Upper lobe of left lung (tissue), 6 donors: Measurements from ENCODE around the gene ARID1B. TPM values are rescaled to one million over a fixed set of nuclear protein-coding genes. Genes with fewer than 3 reads are reported as not detected.
A peak's percentile ranks its signal among the peaks of the same experiment; 100 is the strongest.

Experiments used
- ATAC-seq, 2 donors: fragments of 200-7000 bp; cut with Tn5 transposase; one replicate each; pipeline ENCODE4 v1.9.1; 2022; ENCODE audit warnings: mild to moderate bottlenecking in 2 of 2, moderate library complexity in 2 of 2; ENCODE audit not compliant: low FRiP score in 2 of 2
- DNase-seq, 2 donors: peaks; one replicate each; pipeline ENCODE4 v3.0.0-alpha.2; 2019 to 2020
- H3K27ac ChIP-seq, 4 donors: fragments of 200-600 bp; sonication (generic); one replicate each; pipeline ENCODE4 v1.5.1; 2016 to 2019
- H3K27me3 ChIP-seq, 4 donors: fragments of 200-600 bp; sonication (generic); one replicate each; pipeline ENCODE4 v1.5.1; 2017 to 2019
- H3K36me3 ChIP-seq, 4 donors: fragments of 200-600 bp; sonication (generic); one replicate each; pipeline ENCODE4 v1.5.1; 2016 to 2019
- H3K4me1 ChIP-seq, 4 donors: fragments of 200-600 bp; sonication (generic); one replicate each; pipeline ENCODE4 v1.5.1; 2018 to 2019
- H3K4me3 ChIP-seq, 4 donors: fragments of 200-600 bp; sonication (generic); one replicate each; pipeline ENCODE4 v1.5.1; 2017 to 2019; ENCODE audit warnings: mild to moderate bottlenecking in 2 of 4, moderate library complexity in 1 of 4
- H3K9me3 ChIP-seq, 4 donors: fragments of 200-600 bp; sonication (generic); one replicate each; pipeline ENCODE4 v1.5.1; 2018 to 2019
- EP300 ChIP-seq, 4 donors: sonication (generic); formaldehyde crosslinking; IDR thresholded peaks; one replicate each; pipeline ENCODE4 v1.5.1; 2017; ENCODE audit warnings: antibody characterized with exemption in 4 of 4, control low read depth in 2 of 4
- POLR2A ChIP-seq, 4 donors: fragments of 450-650 bp; IDR thresholded peaks; one replicate each; pipeline ENCODE4 v1.5.1; 2016 to 2017; ENCODE audit warnings: antibody characterized with exemption in 4 of 4, mild to moderate bottlenecking in 2 of 4
- POLR2AphosphoS5 ChIP-seq, 2 donors: sonication (generic); formaldehyde crosslinking; IDR thresholded peaks; one replicate each; pipeline ENCODE4 v1.5.1; 2017; ENCODE audit warnings: antibody characterized with exemption in 2 of 2
- WGBS, 2 donors: methylation state at CpG; one replicate each; pipeline ENCODE4 v1.1.5; 2017 to 2018; 5-methylcytosine and 5-hydroxymethylcytosine counted together
- total RNA-seq, 6 donors: library from RNA; depleted of rRNA in 4 of 6; stranded (reverse); fragments of >200 nt in 4 of 6; gene quantifications; one replicate each; pipeline versions ENCODE4 v1.1.0 to v1.2.1, GENCODE V29; 2016 to 2021
- TF ChIP-seq, protein P1 (sequence below), 6 experiments: fragments of 450-650 bp in 4 of 6; fragments of 200-600 bp in 2 of 6; sonication (generic) in 2 of 6; IDR thresholded peaks; one replicate each; pipeline ENCODE4 v1.5.1; 2016 to 2019; ENCODE audit warnings: antibody characterized with exemption in 6 of 6
- donor health status: DM: no; HTN: no; CAD: no; lungs with moderate emphysema.
- donor health status: DM: no; HTN: yes; CAD: no; lungs with severe emphysema.

The ARID1B gene
- total RNA-seq, 6 donors from 2014 or later, result 66.4 to 168 (median 109) TPM

DNA sequence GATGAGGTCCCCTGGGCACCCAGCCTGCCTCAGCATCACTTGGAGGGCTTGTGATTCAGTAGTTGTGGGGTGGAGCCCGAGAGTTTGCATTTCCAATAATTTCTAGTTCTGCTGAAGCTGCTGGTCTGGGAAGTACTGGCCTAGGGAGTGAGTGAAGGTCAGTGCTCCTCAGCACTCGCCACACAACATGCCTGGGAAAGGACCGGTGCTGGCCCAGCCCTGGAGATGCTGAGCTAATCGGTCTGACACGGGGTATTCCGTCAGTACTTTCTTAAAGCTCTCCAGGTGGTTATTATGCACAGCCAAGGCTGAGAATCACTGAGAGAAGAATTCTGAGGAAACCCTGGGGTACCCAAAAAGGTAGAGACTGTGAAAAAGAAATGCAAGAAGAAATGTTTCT is 317.9 kb downstream of the ARID1B start:
- no peak overlapping the region for H3K27ac ChIP-seq
- no peaks in the 10 kb centered on the region for H3K36me3 ChIP-seq
- TF ChIP-seq, protein P1, sequence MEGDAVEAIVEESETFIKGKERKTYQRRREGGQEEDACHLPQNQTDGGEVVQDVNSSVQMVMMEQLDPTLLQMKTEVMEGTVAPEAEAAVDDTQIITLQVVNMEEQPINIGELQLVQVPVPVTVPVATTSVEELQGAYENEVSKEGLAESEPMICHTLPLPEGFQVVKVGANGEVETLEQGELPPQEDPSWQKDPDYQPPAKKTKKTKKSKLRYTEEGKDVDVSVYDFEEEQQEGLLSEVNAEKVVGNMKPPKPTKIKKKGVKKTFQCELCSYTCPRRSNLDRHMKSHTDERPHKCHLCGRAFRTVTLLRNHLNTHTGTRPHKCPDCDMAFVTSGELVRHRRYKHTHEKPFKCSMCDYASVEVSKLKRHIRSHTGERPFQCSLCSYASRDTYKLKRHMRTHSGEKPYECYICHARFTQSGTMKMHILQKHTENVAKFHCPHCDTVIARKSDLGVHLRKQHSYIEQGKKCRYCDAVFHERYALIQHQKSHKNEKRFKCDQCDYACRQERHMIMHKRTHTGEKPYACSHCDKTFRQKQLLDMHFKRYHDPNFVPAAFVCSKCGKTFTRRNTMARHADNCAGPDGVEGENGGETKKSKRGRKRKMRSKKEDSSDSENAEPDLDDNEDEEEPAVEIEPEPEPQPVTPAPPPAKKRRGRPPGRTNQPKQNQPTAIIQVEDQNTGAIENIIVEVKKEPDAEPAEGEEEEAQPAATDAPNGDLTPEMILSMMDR (IDR thresholded peaks at IDR 0.05), result no peak
- TF ChIP-seq POLR2AphosphoS5 (IDR thresholded peaks at IDR 0.05), result no peak
- no peak for TF ChIP-seq EP300 (IDR thresholded peaks at IDR 0.05)
- TF ChIP-seq POLR2A (IDR thresholded peaks at IDR 0.05), result no peak
- H3K4me3 ChIP-seq, result no peak overlapping the region
- DNase-seq (no peak), ATAC-seq (no peak)
- 90 to 96% methylated on average over 6 of the region's 6 CpGs for WGBS, 2 donors
- H3K27me3 ChIP-seq, result no peaks in the 10 kb centered on the region
- no peaks in the 10 kb centered on the region for H3K9me3 ChIP-seq
- H3K4me1 ChIP-seq, result peaks cover 3 to 47% (median 12%) of the 10 kb centered on the region in 4 donors

DNA sequence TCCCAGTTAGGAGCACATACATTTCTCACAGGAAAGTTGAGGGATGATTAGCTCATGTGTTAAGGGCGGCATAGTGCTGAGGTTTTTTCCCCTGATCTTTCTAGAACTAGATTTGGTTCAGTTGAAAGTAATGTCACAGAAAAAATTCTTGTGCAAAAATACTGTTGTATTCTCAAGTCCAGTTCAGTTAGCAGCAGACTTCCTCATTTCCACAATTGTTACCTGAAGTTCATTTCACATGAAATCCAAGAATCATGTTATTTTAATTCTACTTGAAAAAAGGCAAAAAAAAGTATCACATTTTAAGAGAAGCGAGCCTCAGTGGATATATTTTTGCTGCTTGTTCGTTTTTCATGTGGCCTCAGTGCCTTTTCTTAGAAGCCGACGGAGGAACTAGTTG is 318.4 kb downstream of the ARID1B start:
- ATAC-seq, result no peak
- DNase-seq, result no peak
- H3K9me3 ChIP-seq, result no peaks in the 10 kb centered on the region
- TF ChIP-seq, protein P1 (IDR thresholded peaks at IDR 0.05), result no peak
- no peak for TF ChIP-seq POLR2A (IDR thresholded peaks at IDR 0.05)
- H3K36me3 ChIP-seq, result no peaks in the 10 kb centered on the region
- H3K4me3 ChIP-seq, result no peak overlapping the region
- H3K4me1 ChIP-seq, result peaks cover 3 to 49% (median 16%) of the 10 kb centered on the region in 4 donors
- H3K27ac ChIP-seq, result peak overlapping the region in 2 of 4 donors; percentile 53 to 57
- WGBS, 2 donors, result 93% methylated on average over 5 of the region's 5 CpGs
- H3K27me3 ChIP-seq, result no peaks in the 10 kb centered on the region

DNA sequence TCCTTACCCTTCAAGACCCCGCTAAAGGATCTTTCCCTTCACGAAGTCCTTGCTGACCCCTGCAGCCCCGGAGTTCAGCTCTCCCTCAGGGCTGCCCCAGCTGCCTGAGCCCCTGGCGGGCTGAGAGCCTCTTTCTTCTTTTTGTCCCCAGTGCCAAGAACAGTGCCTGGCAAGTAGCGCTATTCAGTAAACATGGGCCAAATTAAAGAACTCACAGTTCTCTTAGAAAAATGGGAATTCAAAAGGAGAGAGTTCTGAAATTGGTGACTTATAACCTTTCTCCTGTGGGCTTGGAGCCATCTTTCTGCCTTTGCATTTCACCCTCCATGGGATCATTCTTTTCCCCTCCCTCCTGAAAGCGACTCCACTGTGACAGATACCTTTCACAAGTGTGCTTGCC is 318.9 kb downstream of the ARID1B start:
- no peak for ATAC-seq
- peaks cover 3 to 49% (median 16%) of the 10 kb centered on the region in 4 donors for H3K4me1 ChIP-seq
- WGBS, 2 donors, result 74 to 90% methylated on average over 6 of the region's 6 CpGs
- no peaks in the 10 kb centered on the region for H3K36me3 ChIP-seq
- no peaks in the 10 kb centered on the region for H3K9me3 ChIP-seq
- H3K27ac ChIP-seq, result peak overlapping the region; percentile 28 to 62 (median 55)
- no peaks in the 10 kb centered on the region for H3K27me3 ChIP-seq
- TF ChIP-seq POLR2A (IDR thresholded peaks at IDR 0.05), result no peak
- no peak for TF ChIP-seq POLR2AphosphoS5 (IDR thresholded peaks at IDR 0.05)
- no peak for DNase-seq
- no peak overlapping the region for H3K4me3 ChIP-seq

DNA sequence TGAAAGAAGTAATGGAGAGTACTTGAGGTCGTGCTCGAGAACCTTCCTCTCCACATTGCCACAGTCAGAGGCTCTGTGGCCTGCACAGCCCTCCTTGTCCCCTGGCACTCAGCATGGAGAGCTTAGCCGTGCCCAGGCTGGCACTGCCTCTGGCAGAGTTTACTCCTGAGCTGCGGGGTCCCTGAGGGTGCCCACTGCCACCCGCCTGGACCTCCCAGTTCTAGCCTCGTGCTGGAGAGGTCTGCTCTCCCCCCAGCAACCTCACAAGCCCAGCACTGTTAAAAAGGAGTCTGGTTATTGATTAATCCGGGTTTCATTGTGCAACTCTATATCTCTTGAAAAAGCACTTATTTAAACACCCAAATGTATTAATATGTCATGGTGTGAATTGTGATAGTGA is 319.3 kb downstream of the ARID1B start:
- Histone ChIP-seq H3K9me3 (no peaks in the 10 kb centered on the region), H3K4me3 (no peak overlapping the region), H3K4me1 (peaks cover 3 to 47% (median 16%) of the 10 kb centered on the region in 4 donors), H3K36me3 (no peaks in the 10 kb centered on the region), H3K27me3 (no peaks in the 10 kb centered on the region), H3K27ac (peak overlapping the region; percentile 28 to 62 (median 55))
- no peak for TF ChIP-seq EP300 (IDR thresholded peaks at IDR 0.05)
- peak in 1 of 4 donors; percentile 41 for TF ChIP-seq POLR2A (IDR thresholded peaks at IDR 0.05)
- DNase-seq, result peak; percentile 61 to 82
- 68 to 77% methylated on average over 5 to 7 of the region's 7 CpGs for WGBS, 2 donors
- ATAC-seq, result peak; percentile 68 to 90

DNA sequence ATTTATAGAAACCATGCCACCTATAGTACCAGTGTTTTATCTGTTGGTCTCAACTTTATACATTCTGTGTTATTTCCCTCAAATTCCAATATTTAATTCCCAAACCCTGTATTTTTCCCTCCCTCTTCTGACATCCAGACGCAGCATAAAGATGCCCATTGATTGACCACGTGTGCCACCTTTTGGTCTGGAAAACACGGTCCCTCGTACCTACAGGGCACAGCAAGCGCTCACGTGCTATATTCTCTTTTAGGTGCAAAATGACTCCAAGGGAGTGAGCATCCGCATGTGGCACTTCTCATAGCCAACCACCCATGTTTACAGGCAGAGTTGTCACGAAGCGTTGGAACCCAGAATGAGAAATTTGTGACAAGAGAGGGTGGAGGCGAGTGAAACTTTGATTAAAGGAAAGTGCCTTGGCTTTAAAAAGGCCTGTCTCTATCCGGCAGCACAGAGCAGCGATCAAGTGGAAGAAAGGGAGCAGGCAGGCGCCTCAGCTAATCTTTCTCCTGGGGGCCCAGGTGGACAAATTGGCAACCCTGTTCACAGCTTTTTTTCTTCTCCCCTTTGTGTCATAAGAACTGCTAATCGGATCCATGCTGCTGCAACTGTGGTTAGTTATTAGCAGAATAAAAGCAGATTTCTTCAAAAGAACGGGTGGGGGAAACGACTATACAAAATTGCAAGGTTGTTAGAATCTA is 320.2 kb downstream of the ARID1B start:
- ATAC-seq, result no peak
- H3K4me1 ChIP-seq, result peaks cover 3 to 38% (median 12%) of the 10 kb centered on the region in 4 donors
- H3K36me3 ChIP-seq, result no peaks in the 10 kb centered on the region
- H3K27ac ChIP-seq, result peak overlapping the region in 1 of 4 donors; percentile 53
- DNase-seq, result no peak
- 72 to 76% methylated on average over 16 of the region's 16 CpGs for WGBS, 2 donors
- TF ChIP-seq POLR2A (IDR thresholded peaks at IDR 0.05) (no peak), EP300 (IDR thresholded peaks at IDR 0.05) (no peak), POLR2AphosphoS5 (IDR thresholded peaks at IDR 0.05) (no peak)
- TF ChIP-seq, protein P1 (IDR thresholded peaks at IDR 0.05), result no peak
- H3K4me3 ChIP-seq, result no peak overlapping the region
- H3K9me3 ChIP-seq, result no peaks in the 10 kb centered on the region
- H3K27me3 ChIP-seq, result no peaks in the 10 kb centered on the region

DNA sequence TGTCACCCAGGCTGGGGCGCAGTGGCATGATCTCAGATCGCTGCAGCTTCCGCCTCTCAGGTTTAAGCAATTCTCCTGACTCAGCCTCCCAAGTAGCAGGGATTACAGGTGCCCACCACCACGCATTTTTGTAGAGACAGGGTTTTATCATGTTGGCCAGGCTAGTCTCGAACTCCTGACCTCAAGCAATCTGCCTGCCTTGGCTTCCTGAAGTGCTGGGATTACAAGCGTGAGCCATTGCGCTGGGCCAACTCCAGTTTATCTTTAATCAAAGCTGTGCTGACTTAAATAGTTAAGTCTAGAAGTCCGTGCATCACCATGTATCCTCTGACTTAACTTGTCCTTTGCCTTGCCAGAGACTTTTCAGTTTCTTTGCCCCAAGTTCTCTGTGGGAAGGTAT is 321.8 kb downstream of the ARID1B start:
- Histone ChIP-seq H3K27ac (no peak overlapping the region), H3K36me3 (no peaks in the 10 kb centered on the region), H3K4me1 (peaks cover 0 to 25% (median 11%) of the 10 kb centered on the region in 4 donors), H3K4me3 (no peak overlapping the region), H3K9me3 (no peaks in the 10 kb centered on the region), H3K27me3 (no peaks in the 10 kb centered on the region)
- ATAC-seq (no peak), DNase-seq (no peak)
- TF ChIP-seq, protein P1 (IDR thresholded peaks at IDR 0.05), result no peak
- TF ChIP-seq POLR2AphosphoS5 (IDR thresholded peaks at IDR 0.05), result no peak
- WGBS, 2 donors, result 90 to 96% methylated on average over 8 of the region's 8 CpGs
